Erythroblast (primary cell): Measurements from ENCODE around the gene XPNPEP2.

Source experiments
- DNase-seq, 2 experiments: peaks; one replicate each; lab custom pipeline; 2025; lab: John Stamatoyannopoulos, UW
- GATA1 ChIP-seq: IDR thresholded peaks from 2 replicates; pipeline ENCODE4 v1.6.1; 2011; ENCODE audit warnings: low read depth, mild to moderate bottlenecking, control low read depth, low read length, moderate library complexity
- POLR2A ChIP-seq: IDR thresholded peaks from 2 replicates; pipeline ENCODE4 v1.6.1; 2011; ENCODE audit warnings: mild to moderate bottlenecking, low read length

The XPNPEP2 gene

GRCh38 chrX:129784371-129784770 is 45.6 kb downstream of the XPNPEP2 start:
- no peak for TF ChIP-seq POLR2A
- no peak for TF ChIP-seq GATA1
- DNase-seq = no peak

DNA sequence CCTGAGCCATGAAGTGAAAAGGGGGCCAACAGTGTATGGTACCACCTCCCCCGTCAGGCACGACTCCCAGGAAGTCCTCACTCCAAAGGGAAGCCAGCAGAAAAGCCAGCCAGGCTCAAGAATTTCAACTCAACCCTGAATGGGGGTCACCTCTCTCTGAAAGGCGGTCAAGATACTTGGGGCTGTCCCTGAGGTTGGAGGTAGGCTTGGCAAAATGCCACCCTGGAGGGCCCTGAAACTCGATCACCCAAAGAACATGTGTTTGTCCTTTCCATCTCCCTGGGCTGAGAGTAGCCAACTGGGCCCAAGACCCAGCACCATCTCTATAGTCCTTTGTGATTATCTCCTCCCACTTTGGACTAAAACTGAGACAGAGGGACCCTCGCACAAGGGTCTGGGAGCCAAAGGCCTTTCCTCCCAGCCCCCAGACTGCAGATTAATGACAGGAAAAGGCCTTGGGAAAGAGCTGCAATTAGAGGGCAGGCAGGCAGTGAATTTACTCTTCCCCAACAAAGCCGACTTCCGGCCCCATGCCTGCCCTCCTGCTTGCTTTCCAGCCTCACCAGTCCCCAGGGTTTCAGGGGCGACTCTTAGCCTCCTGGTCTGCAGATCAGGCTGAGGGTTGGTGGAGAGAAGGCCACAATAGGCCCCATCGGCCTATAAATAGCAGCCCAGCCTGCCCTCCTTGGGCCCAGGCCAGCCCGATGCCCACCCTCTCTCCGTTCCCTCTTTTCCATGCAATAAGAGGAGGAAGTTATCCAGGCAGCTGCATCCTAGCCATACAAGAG is 46.6 kb downstream of the XPNPEP2 start:
- TF ChIP-seq POLR2A = no peak
- TF ChIP-seq GATA1 = no peak

DNA sequence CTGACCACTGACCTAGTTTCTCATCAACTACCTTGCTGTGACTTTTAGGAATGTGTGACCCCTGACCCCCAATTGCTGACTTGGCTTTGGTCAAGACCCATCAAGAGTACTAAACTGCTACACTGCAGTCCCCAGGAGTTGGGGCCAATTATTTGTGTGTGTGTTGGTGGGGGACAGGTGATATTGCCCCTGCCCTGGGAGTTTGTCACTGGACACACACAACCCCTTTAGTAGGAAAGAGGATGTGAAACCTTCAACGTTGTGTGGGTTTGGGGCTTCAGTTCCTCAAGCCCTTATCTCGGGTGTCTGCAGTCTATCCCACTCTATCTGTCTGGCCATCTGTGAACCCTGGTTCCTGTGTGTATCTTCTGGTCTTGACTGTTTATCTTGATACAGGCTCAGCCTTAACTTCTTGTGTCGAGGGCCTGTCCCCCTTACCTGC is 47.5 kb downstream of the XPNPEP2 start:
- peak; percentile 22 to 69 for DNase-seq
- no peak for TF ChIP-seq POLR2A
- TF ChIP-seq GATA1 = no peak

More for the DNA sequence above, 46.6 kb downstream of the XPNPEP2 start:
- DNase-seq = no peak

DNA sequence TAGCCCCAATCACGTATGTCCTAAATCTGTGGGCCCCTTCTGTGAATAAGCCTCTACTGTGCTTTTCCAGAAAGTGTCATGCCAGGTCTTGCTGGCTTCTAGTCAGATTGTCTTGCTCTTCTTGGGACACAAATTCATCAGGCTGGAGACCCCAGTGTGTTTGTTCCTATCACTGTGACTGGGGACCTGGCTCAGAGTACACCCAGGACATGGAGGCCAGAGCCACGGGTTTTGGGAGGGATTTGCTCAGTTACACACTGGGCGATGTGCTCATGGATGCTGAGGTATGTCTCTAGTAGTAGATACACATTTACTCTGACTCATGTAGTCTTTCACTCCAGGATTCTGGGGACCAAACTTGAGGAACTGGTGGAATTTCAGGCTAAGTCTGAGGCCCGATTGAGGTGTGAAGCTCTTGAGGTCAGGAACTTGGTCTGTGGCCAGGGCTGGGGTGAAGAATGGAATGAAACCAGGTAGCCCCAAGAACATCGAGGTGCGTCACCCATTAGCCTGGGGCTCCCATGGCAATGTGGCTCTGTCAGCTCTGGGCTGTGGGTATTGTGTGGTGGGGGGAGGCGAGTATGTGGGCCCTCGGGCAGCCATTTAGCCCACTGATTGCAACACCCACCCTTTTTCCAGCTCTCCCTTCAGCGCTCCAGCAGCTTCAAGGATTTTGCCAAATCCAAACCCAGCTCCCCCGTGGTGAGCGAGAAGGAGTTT is 48.7 kb downstream of the XPNPEP2 start:
- DNase-seq = no peak
- TF ChIP-seq POLR2A (no peak), GATA1 (no peak)

- DNase-seq = no peak
- no peak for TF ChIP-seq POLR2A
- no peak for TF ChIP-seq GATA1
Observed at GRCh38 chrX:129788527-129788926, 49.7 kb downstream of the XPNPEP2 start.

DNA sequence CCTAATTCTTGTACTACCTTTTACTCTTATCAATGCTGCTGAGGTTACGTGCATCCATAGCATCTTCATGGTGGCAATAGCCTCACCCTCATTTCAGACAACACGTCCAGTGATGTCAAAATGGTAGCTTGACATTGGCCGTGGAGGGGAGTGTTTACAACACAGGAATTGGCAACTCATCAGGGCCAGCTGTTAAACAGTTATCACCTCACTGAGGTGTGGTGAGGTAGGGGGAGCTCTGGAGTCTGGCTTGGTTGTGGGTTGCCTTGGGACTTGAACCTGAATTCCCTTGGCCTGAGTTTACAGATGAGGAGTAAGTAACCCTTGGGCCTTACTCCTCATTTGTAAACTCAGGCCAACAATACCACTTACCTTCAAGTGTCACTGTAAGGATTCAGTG is 51.4 kb downstream of the XPNPEP2 start:
- no peak for TF ChIP-seq POLR2A
- TF ChIP-seq GATA1 = no peak
- DNase-seq = no peak

DNA sequence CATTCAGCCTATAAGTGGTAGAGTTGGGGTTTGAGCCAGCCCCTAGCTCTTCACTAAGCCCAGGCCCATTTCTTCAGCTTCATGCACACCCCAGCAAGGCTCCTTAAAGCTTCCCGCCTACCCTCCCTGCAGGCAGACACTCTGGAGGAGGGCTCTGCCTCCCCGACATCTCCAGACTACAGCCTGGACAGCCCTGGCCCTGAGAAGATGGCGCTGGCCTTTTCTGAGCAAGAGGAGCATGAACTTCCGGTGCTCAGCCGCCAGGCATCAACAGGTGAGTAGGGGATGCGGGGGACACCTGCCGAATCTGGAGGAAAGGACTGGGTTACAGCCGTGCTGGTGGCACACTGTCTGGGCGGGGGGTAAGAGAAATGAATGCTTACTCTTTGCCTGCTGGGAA is 52.0 kb downstream of the XPNPEP2 start:
- TF ChIP-seq POLR2A (no peak), GATA1 (no peak)
- no peak for DNase-seq

- no peak for DNase-seq
- TF ChIP-seq GATA1 (no peak), POLR2A (no peak)
Observed at GRCh38 chrX:129791336-129791735, 52.6 kb downstream of the XPNPEP2 start.

DNA sequence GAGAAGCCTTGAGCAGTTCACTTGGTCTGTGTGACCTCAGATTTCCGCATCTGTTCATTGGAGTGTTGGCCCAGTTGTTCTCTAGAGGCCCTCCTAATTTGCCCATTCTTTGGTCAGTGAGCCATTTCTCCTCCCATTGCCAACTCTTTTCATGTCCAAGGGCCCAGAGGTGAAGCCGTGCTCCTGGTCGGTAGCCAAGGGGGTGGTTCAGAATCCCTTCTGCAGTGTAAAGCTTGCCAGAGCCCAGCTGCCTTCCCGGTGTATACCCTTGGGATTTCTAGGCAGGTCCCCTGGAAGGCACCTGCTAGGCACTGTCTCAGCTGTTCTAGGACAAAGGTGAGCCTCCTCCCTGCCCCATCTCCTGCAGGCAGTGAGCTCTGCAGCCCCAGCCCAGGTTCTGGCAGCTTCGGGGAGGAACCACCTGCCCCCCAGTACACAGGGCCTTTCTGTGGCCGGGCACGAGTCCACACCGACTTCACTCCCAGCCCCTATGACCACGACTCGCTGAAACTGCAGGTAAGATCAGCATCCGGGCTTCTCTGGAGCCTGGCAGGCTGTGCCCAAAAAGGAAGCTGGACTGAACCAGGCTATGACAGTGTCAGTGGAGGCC is 53.3 kb downstream of the XPNPEP2 start:
- no peak for TF ChIP-seq POLR2A
- TF ChIP-seq GATA1 = no peak

GRCh38 chrX:129792586-129793291 is 54.0 kb downstream of the XPNPEP2 start:
- TF ChIP-seq POLR2A = no peak
- no peak for TF ChIP-seq GATA1
- DNase-seq = no peak

More for the DNA sequence above, 53.3 kb downstream of the XPNPEP2 start:
- DNase-seq = no peak

DNA sequence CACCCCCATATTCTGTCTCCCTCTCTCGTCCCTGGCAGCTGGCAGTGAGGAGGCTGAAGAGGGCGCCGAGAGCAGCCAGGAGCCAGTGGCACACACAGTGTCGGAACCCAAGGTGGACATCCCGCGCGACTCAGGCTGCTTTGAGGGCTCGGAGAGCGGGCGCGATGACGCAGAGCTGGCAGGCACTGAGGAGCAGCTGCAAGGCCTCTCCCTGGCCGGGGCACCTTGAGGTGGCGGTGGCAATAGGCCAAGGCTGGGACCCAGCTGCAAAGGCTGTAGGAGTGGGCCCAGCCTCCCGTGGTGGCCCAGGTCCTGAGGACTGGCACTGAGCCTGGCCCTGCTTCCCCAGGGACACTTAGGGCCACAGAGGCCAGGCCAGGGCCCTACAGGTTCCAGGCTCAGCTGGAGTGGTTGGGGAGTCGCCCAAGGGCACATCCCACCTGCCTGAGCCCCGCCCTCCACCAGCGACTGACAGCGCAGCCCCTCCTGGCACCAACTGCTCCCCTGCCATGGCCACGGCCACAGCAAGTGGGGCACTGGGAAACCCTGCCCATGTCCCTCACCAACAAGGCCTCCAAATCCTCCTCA is 54.9 kb downstream of the XPNPEP2 start:
- DNase-seq = no peak
- no peak for TF ChIP-seq GATA1
- no peak for TF ChIP-seq POLR2A

- DNase-seq = no peak
Observed at GRCh38 chrX:129795584-129795983, 56.8 kb downstream of the XPNPEP2 start.

GRCh38 chrX:129797251-129797906 is 58.6 kb downstream of the XPNPEP2 start:
- TF ChIP-seq GATA1 (no peak), POLR2A (no peak)
- no peak for DNase-seq

More at GRCh38 chrX:129795584-129795983, 56.8 kb downstream of the XPNPEP2 start:
- TF ChIP-seq GATA1 (no peak), POLR2A (no peak)
